Measurements from ENCODE around the gene ZNF618. TPM values are rescaled to one million over a fixed set of nuclear protein-coding genes. Genes with fewer than 3 reads are reported as not detected.

The ZNF618 gene
- polyA plus RNA-seq, 1 donor (not counting 4 experiments of a cell fraction or from before 2014, with no cell fraction given): 2.5 TPM

- H3K36me3 ChIP-seq (ENCODE audit: control insufficient read depth in 2 of 2, extremely low read depth in 1 of 2, insufficient read depth in 2 of 2, low read length in 2 of 2): peaks cover 0 to 1% of the 10 kb centered on the region in 2 experiments
- no peak overlapping the region for H3K27ac ChIP-seq (ENCODE audit: control insufficient read depth, insufficient read depth, low read length)
- no peak overlapping the region for H3K4me3 ChIP-seq (ENCODE audit: control insufficient read depth in 2 of 3, extremely low read depth in 1 of 3, insufficient read depth in 2 of 3, low read depth in 1 of 3, low read length in 3 of 3)
- H3K27me3 ChIP-seq (ENCODE audit: control insufficient read depth, extremely low read depth, insufficient read depth, low read length): no peaks in the 10 kb centered on the region
- TF ChIP-seq EZH2 (IDR thresholded peaks at IDR 0.05; ENCODE audit: low read length): no peak
- no peak for TF ChIP-seq CTCF (optimal IDR thresholded peaks at IDR 0.05 in 1 of 3, IDR thresholded peaks at IDR 0.05 in 1 of 3, conservative IDR thresholded peaks at IDR 0.05 in 1 of 3; ENCODE audit: extremely low read depth in 1 of 3, insufficient read depth in 2 of 3, low read length in 3 of 3)
- H3K9me3 ChIP-seq (ENCODE audit: control insufficient read depth, low read depth, low read length): no peaks in the 10 kb centered on the region
- H2AFZ ChIP-seq (ENCODE audit: control insufficient read depth, low read length): no peak overlapping the region
- no peak for FAIRE-seq
- dilution Hi-C loops (cut with MboI; ENCODE audit: extremely low pct_ligation_motif_present, low sequenced_read_pairs): no loop called here
- peaks cover 18% of the 10 kb centered on the region for H3K4me1 ChIP-seq (ENCODE audit: control insufficient read depth, extremely low read depth, insufficient read depth, low read length)
- no peaks in the 10 kb centered on the region for H3K79me2 ChIP-seq (ENCODE audit: control insufficient read depth, insufficient read depth, low read length)
- no peaks in the 10 kb centered on the region for H4K20me1 ChIP-seq (ENCODE audit: control insufficient read depth, extremely low read depth, insufficient read depth, low read length)
- no peak overlapping the region for H3K4me2 ChIP-seq (ENCODE audit: control insufficient read depth, extremely low read depth, insufficient read depth, low read depth, low read length)
- no peak for DNase-seq (ENCODE audit: low read depth, low spot score)
- H3K9me1 ChIP-seq (ENCODE audit: control insufficient read depth, extremely low read depth, insufficient read depth, low read length): no peaks in the 10 kb centered on the region
- no peak overlapping the region for H3K9ac ChIP-seq (ENCODE audit: control insufficient read depth, extremely low read depth, insufficient read depth, low read length)
Observed at GRCh38 chr9:113960768-113961167, 84.7 kb downstream of the ZNF618 start.

DNA sequence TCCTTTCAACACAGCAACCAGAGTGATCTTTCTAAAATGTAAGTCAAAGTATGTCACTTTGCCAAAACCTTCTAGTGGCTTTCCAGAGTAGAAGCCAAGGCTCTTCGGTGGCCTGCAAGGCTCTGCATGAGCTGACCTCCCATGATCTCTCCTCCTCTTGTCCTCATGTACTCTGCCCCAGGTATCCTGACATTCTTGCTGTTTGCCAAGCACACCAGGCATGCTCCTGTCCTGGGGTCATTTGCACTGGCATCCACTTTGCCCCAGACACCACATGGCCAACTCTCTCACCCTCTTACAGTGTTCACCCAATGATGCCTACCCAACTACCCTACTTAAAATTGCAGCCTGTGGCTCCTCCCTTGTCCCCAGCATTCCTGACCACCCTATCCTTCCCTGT is 86.3 kb downstream of the ZNF618 start:
- FAIRE-seq: no peak
- no peak overlapping the region for H3K9ac ChIP-seq (ENCODE audit: control insufficient read depth, extremely low read depth, insufficient read depth, low read length)
- no peaks in the 10 kb centered on the region for H3K27me3 ChIP-seq (ENCODE audit: control insufficient read depth, extremely low read depth, insufficient read depth, low read length)
- no peak overlapping the region for H3K4me3 ChIP-seq (ENCODE audit: control insufficient read depth in 2 of 3, extremely low read depth in 1 of 3, insufficient read depth in 2 of 3, low read depth in 1 of 3, low read length in 3 of 3)
- no peaks in the 10 kb centered on the region for H3K79me2 ChIP-seq (ENCODE audit: control insufficient read depth, insufficient read depth, low read length)
- no peak overlapping the region for H2AFZ ChIP-seq (ENCODE audit: control insufficient read depth, low read length)
- no peak for DNase-seq (ENCODE audit: low read depth, low spot score)
- H3K4me2 ChIP-seq (ENCODE audit: control insufficient read depth, extremely low read depth, insufficient read depth, low read depth, low read length): no peak overlapping the region
- no peaks in the 10 kb centered on the region for H3K9me1 ChIP-seq (ENCODE audit: control insufficient read depth, extremely low read depth, insufficient read depth, low read length)
- TF ChIP-seq CTCF (optimal IDR thresholded peaks at IDR 0.05 in 1 of 3, IDR thresholded peaks at IDR 0.05 in 1 of 3, conservative IDR thresholded peaks at IDR 0.05 in 1 of 3; ENCODE audit: extremely low read depth in 1 of 3, insufficient read depth in 2 of 3, low read length in 3 of 3): no peak
- no peak for TF ChIP-seq EZH2 (IDR thresholded peaks at IDR 0.05; ENCODE audit: low read length)
- peaks cover 12% of the 10 kb centered on the region for H3K4me1 ChIP-seq (ENCODE audit: control insufficient read depth, extremely low read depth, insufficient read depth, low read length)
- peaks cover 0 to 1% of the 10 kb centered on the region in 2 experiments for H3K36me3 ChIP-seq (ENCODE audit: control insufficient read depth in 2 of 2, extremely low read depth in 1 of 2, insufficient read depth in 2 of 2, low read length in 2 of 2)
- no peak overlapping the region for H3K27ac ChIP-seq (ENCODE audit: control insufficient read depth, insufficient read depth, low read length)
- dilution Hi-C loops (cut with MboI; ENCODE audit: extremely low pct_ligation_motif_present, low sequenced_read_pairs): no loop called here
- H3K9me3 ChIP-seq (ENCODE audit: control insufficient read depth, low read depth, low read length): no peaks in the 10 kb centered on the region
- H4K20me1 ChIP-seq (ENCODE audit: control insufficient read depth, extremely low read depth, insufficient read depth, low read length): no peaks in the 10 kb centered on the region
